Measurements from ENCODE around the gene APOBEC3B. TPM values are rescaled to one million over a fixed set of nuclear protein-coding genes. Genes with fewer than 3 reads are reported as not detected.

Gene APOBEC3B
- total RNA-seq, 4 donors from 2014 or later = 1.7 to 5.1 (median 2.9) TPM; not detected in 1

DNA sequence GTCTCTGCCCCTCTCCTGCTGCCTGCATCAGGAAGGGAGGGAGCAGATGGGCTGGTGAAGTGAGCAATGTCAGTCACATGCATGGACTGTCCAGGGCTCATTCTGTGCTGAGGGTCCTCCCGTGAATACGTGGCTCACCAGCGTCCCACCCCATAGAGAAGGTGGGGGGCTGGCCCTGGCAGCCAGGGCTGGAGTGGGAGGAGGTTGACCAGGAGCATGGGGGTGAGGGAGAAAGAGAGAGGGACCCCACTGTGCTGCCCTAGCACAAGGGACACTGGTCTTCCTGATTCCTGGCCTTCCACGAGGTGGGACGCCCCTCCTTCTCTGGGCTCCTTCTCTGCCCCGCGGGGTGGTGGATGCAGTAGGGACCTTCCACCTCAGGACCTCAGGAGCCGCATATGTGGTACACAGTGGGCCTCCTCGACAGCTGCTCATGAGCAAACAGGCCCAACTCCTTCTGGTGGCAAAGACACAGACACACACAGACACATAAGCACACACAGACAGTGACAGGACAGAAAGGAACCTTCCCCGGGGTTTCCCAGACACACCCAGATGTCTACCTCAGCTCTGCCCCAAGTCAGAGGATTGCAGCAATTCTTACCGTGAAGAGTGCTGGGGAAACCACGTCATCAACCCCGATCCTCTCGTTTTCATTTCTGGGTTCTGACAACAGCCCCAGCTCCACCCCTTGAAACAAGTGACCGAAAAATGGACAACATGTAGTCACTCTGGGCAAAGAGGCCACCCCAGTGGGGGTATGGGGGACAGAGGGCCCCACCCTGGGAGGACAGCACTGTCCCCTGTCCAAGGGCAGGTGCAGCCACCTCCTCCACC lies 28.4 kb upstream of the APOBEC3B start:
- Histone ChIP-seq H3K27me3 (no peaks in the 10 kb centered on the region), H3K27ac (no peak overlapping the region), H3K4me1 (peaks cover 0 to 5% of the 10 kb centered on the region in 2 donors), H3K36me3 (no peaks in the 10 kb centered on the region), H3K9me3 (no peaks in the 10 kb centered on the region), H3K4me3 (replicated peaks in 1 of 3) (no peak overlapping the region)
- intact Hi-C loops (cut with DNase I) = no loop called here
- no peak for TF ChIP-seq POLR2A (IDR thresholded peaks at IDR 0.05)
- TF ChIP-seq CTCF (IDR thresholded peaks at IDR 0.05) = no peak
- DNase-seq = no peak
- WGBS, 2 donors = 62 to 80% methylated on average over 9 to 12 of the region's 15 CpGs

DNA sequence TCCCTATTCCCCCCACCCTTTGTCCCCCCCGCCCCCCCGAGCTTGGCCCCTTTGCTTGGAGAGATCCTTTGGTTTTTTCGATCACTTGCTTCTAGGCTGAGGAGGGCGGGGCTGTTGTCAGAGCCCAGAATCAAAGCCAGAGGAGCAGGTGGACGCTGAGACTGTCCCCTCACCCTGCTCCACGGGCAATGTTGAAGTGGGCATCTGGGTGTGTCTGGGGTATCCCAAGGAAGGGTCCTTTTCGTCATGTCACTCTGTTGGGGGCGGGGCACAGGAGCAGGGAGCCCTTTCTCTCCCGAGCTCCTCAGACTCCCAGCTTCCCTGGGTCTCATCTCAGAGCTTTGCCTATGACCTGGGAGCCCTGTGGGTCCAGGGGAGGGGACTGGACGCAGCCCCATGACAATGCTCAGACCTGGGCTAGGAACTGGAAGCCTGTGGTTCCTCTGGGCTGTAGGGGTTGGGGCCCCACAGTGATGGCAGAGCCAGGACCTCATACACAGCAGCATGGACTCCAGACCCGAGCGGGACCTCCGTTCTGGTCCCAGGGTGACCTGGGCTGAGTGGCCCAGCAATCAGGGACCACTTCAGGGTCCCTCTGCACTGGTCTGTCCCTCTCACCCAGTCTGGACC lies 27.6 kb upstream of the APOBEC3B start:
- H3K27me3 ChIP-seq = no peaks in the 10 kb centered on the region
- H3K4me1 ChIP-seq = peaks cover 0 to 5% of the 10 kb centered on the region in 2 donors
- DNase-seq = no peak
- H3K27ac ChIP-seq = no peak overlapping the region
- H3K9me3 ChIP-seq = no peaks in the 10 kb centered on the region
- H3K4me3 ChIP-seq (replicated peaks in 1 of 3) = no peak overlapping the region
- no peaks in the 10 kb centered on the region for H3K36me3 ChIP-seq
- intact Hi-C loops (cut with DNase I) = no loop called here
- TF ChIP-seq POLR2A (IDR thresholded peaks at IDR 0.05) (no peak), CTCF (IDR thresholded peaks at IDR 0.05) (no peak)
- 56 to 66% methylated on average over 5 to 9 of the region's 13 CpGs for WGBS, 2 donors

- WGBS, 2 donors = 63 to 76% methylated on average over 4 of the region's 5 CpGs
- Histone ChIP-seq H3K4me1 (peaks cover 0 to 5% of the 10 kb centered on the region in 2 donors), H3K36me3 (no peaks in the 10 kb centered on the region), H3K9me3 (no peaks in the 10 kb centered on the region), H3K27ac (no peak overlapping the region), H3K27me3 (no peaks in the 10 kb centered on the region), H3K4me3 (replicated peaks in 1 of 3) (no peak overlapping the region)
- no peak for DNase-seq
- TF ChIP-seq CTCF (IDR thresholded peaks at IDR 0.05) (no peak), POLR2A (IDR thresholded peaks at IDR 0.05) (no peak)
- intact Hi-C loops (cut with DNase I) = no loop called here
These were observed 26.8 kb upstream of the APOBEC3B start for GRCh38 chr22:38955250-38955905.

- DNase-seq = no peak
- Histone ChIP-seq H3K27me3 (no peaks in the 10 kb centered on the region), H3K36me3 (no peaks in the 10 kb centered on the region), H3K4me1 (peaks cover 0 to 5% of the 10 kb centered on the region in 2 donors), H3K9me3 (no peaks in the 10 kb centered on the region), H3K27ac (no peak overlapping the region), H3K4me3 (replicated peaks in 1 of 3) (no peak overlapping the region)
- 93 to 96% methylated on average over 3 of the region's 3 CpGs for WGBS, 2 donors
- intact Hi-C loops (cut with DNase I) = no loop called here
- TF ChIP-seq CTCF (IDR thresholded peaks at IDR 0.05) (no peak), POLR2A (IDR thresholded peaks at IDR 0.05) (no peak)
These were observed 26.2 kb upstream of the APOBEC3B start for GRCh38 chr22:38955926-38956325.

Measured in thyroid gland (tissue), 4 donors.